ENCODE measurements around the gene RNF220. TPM values are rescaled to one million over a fixed set of nuclear protein-coding genes. Genes with fewer than 3 reads are reported as not detected.

RNF220 gene
- total and polyA plus RNA-seq, 2 of the 13 experiments (the other 11 are each of a cell fraction or from before 2014, with no cell fraction given) = 48.2 to 72.1 TPM

GRCh38 chr1:44484155-44484688 lies 79.2 kb downstream of the RNF220 start:
- Histone ChIP-seq H4K20me1 (ENCODE audit: insufficient read depth, low read length) (no peaks in the 10 kb centered on the region; the same call in 1 of the 2 replicates), H3K4me2 (ENCODE audit: low read depth, low read length) (no peak overlapping the region), H3K9ac (ENCODE audit: insufficient read depth, low read depth, low read length) (no peak overlapping the region), H3K79me2 (ENCODE audit: insufficient read depth, low read length) (no peaks in the 10 kb centered on the region), H3K36me3 (replicated peaks in 1 of 2; ENCODE audit: control insufficient read depth in 1 of 2, insufficient read depth in 2 of 2, low read length in 2 of 2) (peaks cover 0 to 1% of the 10 kb centered on the region in 2 experiments; a peak in 1 of 5 replicates), H3K27me3 (ENCODE audit: control insufficient read depth in 1 of 2, insufficient read depth in 2 of 2, low read length in 2 of 2) (no peaks in the 10 kb centered on the region; a peak in 1 of 5 replicates), H2AFZ (ENCODE audit: low read length) (no peak overlapping the region), H3K4me3 (replicated peaks in 1 of 3; ENCODE audit: insufficient read depth in 1 of 3, low read depth in 2 of 3, low read length in 3 of 3) (no peak overlapping the region), H3K4me1 (ENCODE audit: insufficient read depth, low read length) (no peaks in the 10 kb centered on the region), H3K9me3 (ENCODE audit: low read length) (no peaks in the 10 kb centered on the region), H3K27ac (ENCODE audit: extremely low read length, insufficient read depth, low read length) (no peak overlapping the region)
- WGBS (ENCODE audit: low lambda C conversion rate) = 55% methylated on average over 11 of the region's 11 CpGs
- DNase-seq (ENCODE audit: low spot score) = peak; percentile 12
- POLR2A ChIA-PET = no interaction called here
- in situ Hi-C loops (cut with HindIII; ENCODE audit: extremely low pct_ligation_motif_present, low pct_unique_long_range_greater_than_20kb) = no loop called here
- CTCF ChIA-PET (ENCODE audit: low intra/inter-chr PET ratio, low total read pairs) = no interaction called here
- FAIRE-seq = no peak
- BruUV-seq (replicated peaks) = no TSS peak
- intact Hi-C loops (cut with micrococcal nuclease; ENCODE audit: unreplicated experiment) = no loop called here
- peak; percentile 39; the same call in 1 of the 3 replicates for ATAC-seq
- TF ChIP-seq IKZF5 (CRISPR knock-in tag; IDR thresholded peaks at IDR 0.05) = no peak
- no peak for TF ChIP-seq ZNF639 (CRISPR knock-in tag; conservative IDR thresholded peaks at IDR 0.05)
- no peak for TF ChIP-seq SMC3 (IDR thresholded peaks at IDR 0.05; ENCODE audit: low read length)
- TF ChIP-seq ZNF446 (CRISPR knock-in tag; IDR thresholded peaks at IDR 0.05) = no peak
- no peak for TF ChIP-seq ZNF513 (CRISPR knock-in tag; conservative IDR thresholded peaks at IDR 0.05)
- TF ChIP-seq SKIL (CRISPR knock-in tag; IDR thresholded peaks at IDR 0.05; ENCODE audit: borderline replicate concordance) = no peak
- no peak for TF ChIP-seq KDM2A (CRISPR knock-in tag; IDR thresholded peaks at IDR 0.05; ENCODE audit: borderline replicate concordance, low read depth)
- no peak for TF ChIP-seq GPBP1L1 (CRISPR knock-in tag; IDR thresholded peaks at IDR 0.05)
- no peak for TF ChIP-seq ZNF660 (CRISPR knock-in tag; IDR thresholded peaks at IDR 0.05; ENCODE audit: borderline replicate concordance, low read depth)
